Measurements from ENCODE around the gene PGBD4.
"Not testable (repeated sequence)": the region's sequence is repeated elsewhere in the genome, so short reads cannot be mapped to it uniquely, and the experiment has no call there.

Gene PGBD4

GRCh38 chr15:34114739-34115138, 12.9 kb downstream of the PGBD4 start:
- DNase-seq = no peak

- no peak for DNase-seq
Measured at GRCh38 chr15:34116620-34117019, 14.7 kb downstream of the PGBD4 start.

DNA sequence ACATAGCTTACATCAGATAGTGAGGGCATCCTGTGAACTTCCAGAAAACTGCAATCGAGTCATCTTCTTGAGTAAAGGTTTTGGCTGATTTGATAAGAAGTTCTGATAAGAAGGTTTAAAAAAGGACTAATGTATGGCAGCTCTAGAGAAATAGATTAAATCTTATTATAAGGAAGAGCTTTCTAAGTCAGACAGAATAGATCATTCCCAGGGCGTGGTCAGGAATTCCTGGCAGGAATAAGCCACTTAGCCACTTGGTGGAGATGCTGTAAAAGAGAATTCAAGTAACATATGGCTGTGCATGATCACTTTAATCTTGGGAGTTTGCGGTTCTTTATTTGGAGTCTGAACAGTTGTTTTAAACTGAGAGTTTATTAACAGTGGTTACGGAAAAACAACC, 17.4 kb downstream of the PGBD4 start:
- no peak for DNase-seq

GRCh38 chr15:34120420-34120819, 18.5 kb downstream of the PGBD4 start:
- not testable (repeated sequence) for DNase-seq

DNA sequence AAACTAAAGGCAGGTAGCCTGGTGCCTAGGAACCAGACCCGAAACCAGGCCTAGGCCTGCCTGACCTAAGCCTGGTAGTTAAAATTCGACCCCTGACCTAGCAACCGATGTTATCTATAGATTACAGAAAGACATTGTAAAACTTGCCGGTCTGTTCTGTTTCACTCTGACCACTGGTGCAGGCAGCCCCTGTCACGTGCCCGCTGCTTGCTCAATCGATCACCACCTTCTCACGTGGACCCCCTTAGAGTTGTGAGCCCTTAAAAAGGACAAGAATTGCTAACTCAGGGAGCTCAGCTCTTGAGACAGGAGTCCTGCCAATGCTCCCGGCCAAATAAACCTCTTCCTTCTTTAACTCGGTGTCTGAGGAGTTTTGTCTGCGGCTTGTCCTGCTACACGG, 19.9 kb downstream of the PGBD4 start:
- not testable (repeated sequence) for DNase-seq

DNA sequence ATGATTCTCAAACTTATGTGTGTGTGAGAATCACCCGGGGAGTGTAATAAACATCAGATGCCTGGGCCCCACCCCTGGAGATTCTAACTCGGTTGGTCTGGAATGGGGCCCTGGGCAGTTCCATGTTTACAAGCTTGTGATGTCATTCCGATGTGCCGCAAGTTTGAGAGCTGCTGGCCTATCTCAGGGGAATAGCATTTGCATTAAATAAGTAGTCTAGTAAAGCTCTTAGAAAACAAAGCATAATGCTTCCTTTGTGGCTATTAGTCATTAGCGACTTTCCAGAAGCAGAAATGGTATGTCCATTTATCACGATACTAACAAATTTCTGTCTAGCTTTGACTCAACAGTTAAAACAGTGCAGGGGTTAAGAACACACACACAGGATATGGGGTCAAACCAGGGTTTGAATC, 20.9 kb downstream of the PGBD4 start:
- DNase-seq = no peak

DNA sequence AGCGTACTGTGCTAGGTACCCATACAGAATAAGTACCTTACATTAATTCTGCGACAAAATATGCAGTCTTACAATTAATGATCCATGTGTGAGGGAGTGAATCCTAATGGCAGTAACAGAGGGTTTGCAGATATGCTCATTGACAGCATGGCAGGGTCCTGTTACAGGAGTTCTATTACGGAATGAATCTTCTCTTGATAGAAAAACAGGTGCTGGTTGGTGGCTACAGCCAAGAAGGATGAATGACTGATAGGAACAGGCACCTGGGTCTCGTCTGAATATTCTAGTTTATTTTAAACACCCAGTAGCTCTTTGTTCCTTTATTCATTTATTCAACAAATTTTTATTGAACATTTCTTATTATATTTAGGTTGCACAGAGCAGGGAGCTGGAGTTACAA, 22.8 kb downstream of the PGBD4 start:
- DNase-seq = no peak

GRCh38 chr15:34125945-34126344, 24.1 kb downstream of the PGBD4 start:
- no peak for DNase-seq

GRCh38 chr15:34126522-34126921, 24.6 kb downstream of the PGBD4 start:
- no peak for DNase-seq

DNA sequence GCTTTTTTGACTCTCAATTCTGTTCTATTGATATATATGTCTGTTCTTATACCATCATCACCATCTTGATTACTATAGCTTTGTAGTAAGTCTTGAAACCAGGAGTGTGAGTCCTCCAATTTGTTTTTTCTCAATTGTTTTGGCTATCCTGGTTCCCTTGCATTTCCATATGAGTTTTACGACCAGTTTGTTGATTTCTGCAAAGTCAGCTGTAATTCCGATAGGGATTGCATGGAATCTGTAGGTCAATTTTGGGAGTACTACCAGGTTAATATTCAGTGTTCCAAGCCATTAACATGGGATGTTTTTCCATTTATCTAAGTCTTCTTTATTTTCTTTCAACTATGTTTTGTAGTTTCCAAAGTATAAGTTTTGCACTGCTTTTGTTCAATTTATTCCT, 27.0 kb downstream of the PGBD4 start:
- no peak for DNase-seq

DNA sequence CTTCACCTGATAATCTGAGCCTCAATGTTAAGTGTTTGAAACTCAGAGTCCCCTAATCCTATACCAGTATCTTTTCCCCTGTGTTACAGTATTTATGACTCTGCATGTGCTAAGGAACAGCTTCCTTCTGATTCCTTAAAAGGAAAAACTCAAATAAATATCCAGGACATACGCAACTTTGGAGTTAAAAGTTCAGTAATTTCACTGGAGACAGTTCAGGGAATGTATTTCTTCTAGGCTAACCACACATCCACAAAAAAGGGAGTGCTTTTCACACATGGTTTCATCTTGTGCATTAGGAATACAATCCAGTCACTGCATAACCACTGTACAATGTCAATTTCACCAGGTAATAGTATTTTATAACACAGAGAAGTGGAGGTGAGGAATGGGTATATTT, 31.0 kb downstream of the PGBD4 start:
- no peak for DNase-seq

DNA sequence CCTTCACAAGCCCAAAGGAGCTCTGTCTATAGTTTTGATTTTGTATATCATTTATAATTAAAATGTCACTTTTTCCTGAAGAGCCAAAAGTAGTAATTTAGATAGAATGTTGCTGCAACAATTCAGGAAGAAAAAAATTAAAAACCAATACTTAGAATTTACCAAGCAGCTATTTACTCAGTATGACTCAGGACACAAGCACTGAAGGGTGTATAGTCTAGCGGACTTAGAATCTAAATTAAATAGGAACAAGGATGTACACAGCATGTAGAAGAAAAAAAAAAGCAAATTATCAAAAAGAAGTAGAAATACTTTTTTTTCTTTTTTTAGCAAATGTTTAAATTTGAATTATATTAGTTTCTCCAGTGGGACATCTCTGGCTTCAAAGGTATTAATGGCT, 31.6 kb downstream of the PGBD4 start:
- DNase-seq = no peak

DNA sequence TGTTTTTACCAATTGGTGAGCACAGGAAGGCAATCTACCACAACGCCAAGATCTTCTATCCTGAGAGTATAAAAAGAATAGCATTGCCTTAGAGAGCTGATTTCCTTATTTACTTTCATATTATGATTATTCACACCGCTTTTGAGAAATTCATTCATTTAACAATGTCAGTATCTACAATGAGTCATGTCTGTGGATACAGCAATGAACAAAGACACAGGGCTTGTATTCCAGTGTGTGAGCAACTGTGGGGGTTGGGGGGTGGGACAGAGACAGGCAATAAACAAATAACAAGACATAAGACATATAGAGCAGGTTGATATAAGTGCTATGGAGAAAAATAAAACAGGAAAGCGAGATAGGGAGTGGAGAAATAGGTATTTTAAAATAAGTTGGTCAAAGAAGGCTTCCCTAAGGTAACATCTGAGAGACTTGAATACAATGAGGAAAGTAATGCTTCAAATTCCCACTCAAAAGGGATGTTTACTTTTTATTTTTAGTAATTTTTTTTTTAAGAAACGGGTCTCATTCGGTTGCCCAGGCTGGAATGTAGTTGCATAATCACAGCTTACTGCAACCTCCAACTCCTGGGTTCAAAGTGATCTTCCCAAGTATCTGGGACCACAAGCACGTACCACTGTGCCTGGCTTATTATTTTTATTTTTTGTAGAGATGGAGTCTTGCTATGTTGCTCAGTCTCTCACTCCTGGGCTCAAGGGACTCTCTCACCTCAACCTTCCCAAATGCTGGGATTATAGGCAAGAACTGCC, 45.7 kb downstream of the PGBD4 start:
- DNase-seq = no peak

DNA sequence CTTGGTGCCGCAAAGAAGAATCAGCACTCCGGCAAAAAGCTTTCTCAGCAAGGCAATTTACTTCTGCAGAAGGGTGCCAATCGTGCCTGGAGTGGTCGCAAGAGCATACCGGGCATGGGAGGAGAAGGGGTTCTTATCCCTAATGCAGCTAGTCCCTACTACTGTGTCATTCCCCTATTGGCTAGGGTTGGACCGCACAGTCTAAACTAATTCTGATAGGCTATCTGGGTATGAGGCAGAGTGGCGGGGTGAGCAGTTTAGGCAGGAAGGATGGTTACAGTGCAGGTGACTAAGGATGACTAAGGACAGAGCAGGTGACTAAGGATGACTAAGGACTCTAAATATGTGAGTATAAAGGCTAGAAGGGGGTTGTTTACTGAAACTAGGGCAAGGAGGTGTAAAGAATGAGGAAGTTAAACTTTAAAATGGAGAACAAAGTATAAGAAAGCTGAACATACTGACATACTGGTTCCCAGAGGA, 52.9 kb downstream of the PGBD4 start:
- DNase-seq = no peak

DNA sequence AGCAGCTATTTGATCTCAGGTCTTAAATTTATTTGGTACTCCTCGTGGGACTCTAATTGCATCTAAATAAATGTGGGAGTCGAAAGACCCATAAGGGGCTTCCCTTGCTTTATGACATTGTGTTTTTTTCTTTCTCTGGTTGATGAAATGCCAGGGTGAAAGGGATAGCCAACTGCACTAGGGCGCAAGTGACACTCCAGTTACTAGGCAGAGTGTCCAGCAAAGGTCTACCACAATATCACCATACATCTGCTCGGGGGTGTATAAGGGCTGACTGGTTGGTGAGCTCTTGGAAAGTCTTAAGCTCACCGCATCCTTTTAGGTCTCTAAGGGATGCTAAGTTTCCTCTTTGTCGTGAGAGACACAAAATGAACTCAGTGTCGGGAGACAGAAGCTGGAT, 54.0 kb downstream of the PGBD4 start:
- no peak for DNase-seq

Data from activated naive CD4-positive, alpha-beta T cell (primary cell).